ENCODE results near the gene FUT4. TPM values are rescaled to one million over a fixed set of nuclear protein-coding genes. Genes with fewer than 3 reads are reported as not detected.

Gene FUT4
- polyA plus RNA-seq, 4 donors, result 5.2 to 7.1 (median 5.6) TPM

GRCh38 chr11:94597896-94598295, 54.2 kb downstream of the FUT4 start:
- DNase-seq (ENCODE audit: low read depth in 4 of 4, low spot score in 3 of 4), result no peak

Other genes starting within 250 kb of the FUT4 start
- gene IZUMO1R, start 239.3 kb upstream of the FUT4 start, polyA plus RNA-seq (ENCODE audit: insufficient read length in 4 of 4), result not detected
- under 1 TPM; 0.65 to 0.93 (median 0.70) TPM for gene GPR83, start 142.5 kb upstream of the FUT4 start, polyA plus RNA-seq (ENCODE audit: insufficient read length in 4 of 4)
- gene MRE11, start 50.1 kb upstream of the FUT4 start, polyA plus RNA-seq (ENCODE audit: insufficient read length in 4 of 4), result 10 to 100 TPM; 20.4 to 29.3 (median 28.5) TPM
- gene ANKRD49, start 49.9 kb upstream of the FUT4 start, polyA plus RNA-seq (ENCODE audit: insufficient read length in 4 of 4), result 10 to 100 TPM; 16.2 to 33.7 (median 24.9) TPM
- gene C11orf97, start 31.5 kb upstream of the FUT4 start, polyA plus RNA-seq (ENCODE audit: insufficient read length in 4 of 4), result not detected
- gene PIWIL4, start 23.4 kb downstream of the FUT4 start, polyA plus RNA-seq (ENCODE audit: insufficient read length in 4 of 4), result 1 to 10 TPM; 3.8 to 5.0 (median 4.3) TPM
- gene AMOTL1, start 224.4 kb downstream of the FUT4 start, polyA plus RNA-seq (ENCODE audit: insufficient read length in 4 of 4), result 10 to 100 TPM; 38.4 to 52.1 (median 47.5) TPM

All from left renal pelvis (tissue), 4 donors.